ENCODE data around the gene GBP6. TPM values are rescaled to one million over a fixed set of nuclear protein-coding genes. Genes with fewer than 3 reads are reported as not detected.
"Not testable (repeated sequence)": the region's sequence is repeated elsewhere in the genome, so short reads cannot be mapped to it uniquely, and the experiment has no call there.

Gene GBP6
- polyA plus RNA-seq, 1 donor: not detected

GRCh38 chr1:89369331-89369730, 5.5 kb downstream of the GBP6 start:
- DNase-seq (ENCODE audit: low read depth): no peak

DNA sequence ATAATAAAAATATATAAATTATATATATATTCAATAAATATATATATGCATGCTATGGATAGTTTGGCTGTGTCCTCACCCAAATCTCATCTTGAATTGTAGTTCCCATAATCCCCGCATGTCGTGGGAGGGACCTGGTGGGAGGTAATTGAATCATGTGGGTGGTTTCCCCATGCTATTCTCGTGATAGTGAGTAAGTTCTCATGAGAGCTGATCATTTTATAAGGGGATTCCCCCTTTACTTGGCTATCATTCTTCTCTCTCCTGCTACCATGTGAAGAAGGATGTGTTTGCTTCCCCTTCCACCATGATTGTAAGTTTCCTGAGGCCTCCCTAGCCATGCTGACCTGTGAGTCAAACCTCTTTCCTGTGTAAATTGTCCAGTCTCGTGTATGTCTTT, 10.0 kb downstream of the GBP6 start:
- DNase-seq (ENCODE audit: low read depth): not testable (repeated sequence)

DNA sequence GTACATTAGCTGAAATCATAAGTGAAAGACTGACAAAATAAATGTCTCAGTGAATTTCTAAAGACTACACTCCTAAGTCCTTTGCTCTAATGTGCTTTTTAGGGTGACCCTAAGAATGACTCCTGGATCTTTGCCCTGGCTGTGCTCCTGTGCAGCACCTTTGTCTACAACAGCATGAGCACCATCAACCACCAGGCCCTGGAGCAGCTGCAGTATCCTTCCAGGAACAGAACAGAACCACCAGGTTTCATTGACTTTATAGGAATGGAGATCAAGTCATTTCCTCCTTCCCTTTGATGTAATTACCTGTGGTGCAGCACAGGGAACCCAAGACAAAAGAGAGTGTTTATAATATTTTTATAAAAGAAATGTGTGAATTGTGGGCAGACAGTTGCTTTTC, 14.1 kb downstream of the GBP6 start:
- no peak for DNase-seq (ENCODE audit: low read depth)

DNA sequence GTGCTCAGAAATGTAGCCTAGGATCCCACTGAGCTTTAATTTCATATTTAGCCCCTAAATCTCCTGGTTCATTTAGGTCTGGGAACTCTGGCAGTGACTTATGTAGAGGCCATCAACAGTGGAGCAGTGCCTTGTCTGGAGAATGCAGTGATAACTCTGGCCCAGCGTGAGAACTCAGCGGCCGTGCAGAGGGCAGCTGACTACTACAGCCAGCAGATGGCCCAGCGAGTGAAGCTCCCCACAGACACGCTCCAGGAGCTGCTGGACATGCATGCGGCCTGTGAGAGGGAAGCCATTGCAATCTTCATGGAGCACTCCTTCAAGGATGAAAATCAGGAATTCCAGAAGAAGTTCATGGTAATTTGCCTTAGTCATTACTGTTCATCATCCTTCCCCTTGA, 17.8 kb downstream of the GBP6 start:
- no peak for DNase-seq (ENCODE audit: low read depth)

GRCh38 chr1:89382479-89382878, 18.6 kb downstream of the GBP6 start:
- no peak for DNase-seq (ENCODE audit: low read depth)

- no peak for DNase-seq (ENCODE audit: low read depth)
Measured at GRCh38 chr1:89383185-89383584, 19.3 kb downstream of the GBP6 start.

DNA sequence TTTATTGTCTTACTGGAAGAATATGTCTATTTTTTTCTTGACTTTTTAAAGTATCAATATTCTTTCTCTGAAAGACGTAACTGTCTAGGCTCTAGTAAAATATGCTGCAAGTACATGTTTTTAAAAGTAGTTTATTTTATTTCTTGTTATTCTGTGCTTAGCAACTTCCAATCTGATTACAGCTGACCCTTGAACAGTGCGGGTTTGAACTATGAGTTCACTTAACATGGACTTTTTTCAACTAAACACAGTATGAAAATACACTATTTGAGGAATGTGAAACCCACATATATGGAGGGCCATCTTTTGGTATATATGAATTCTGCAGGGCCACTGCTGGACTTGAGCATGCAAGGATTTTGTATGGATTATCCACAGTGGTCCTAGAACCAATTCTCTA, 26.8 kb downstream of the GBP6 start:
- DNase-seq (ENCODE audit: low read depth): no peak

- DNase-seq (ENCODE audit: low read depth): no peak
Measured at GRCh38 chr1:89391686-89392085, 27.8 kb downstream of the GBP6 start.

DNA sequence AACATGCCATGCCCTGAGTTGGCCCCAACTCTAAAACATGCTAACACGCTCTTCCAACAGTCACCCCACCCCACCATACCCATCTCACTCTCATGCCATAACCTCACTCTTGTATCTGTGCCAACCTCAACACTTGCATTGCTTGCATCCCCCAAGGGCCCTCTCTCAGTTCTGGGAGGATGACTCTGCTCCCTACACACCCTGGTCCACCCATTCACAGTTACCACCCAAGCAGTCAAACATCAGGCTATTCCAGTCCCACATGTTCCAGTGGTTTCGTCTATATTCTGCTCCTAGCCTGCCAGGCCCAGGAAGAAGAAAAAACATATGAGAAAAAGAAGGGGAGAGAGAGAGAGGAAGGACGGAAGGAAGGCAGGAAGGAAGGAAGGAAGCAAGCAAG, 31.0 kb downstream of the GBP6 start:
- DNase-seq (ENCODE audit: low read depth): no peak

GRCh38 chr1:89396902-89397301, 33.0 kb downstream of the GBP6 start:
- no peak for DNase-seq (ENCODE audit: low read depth)

DNA sequence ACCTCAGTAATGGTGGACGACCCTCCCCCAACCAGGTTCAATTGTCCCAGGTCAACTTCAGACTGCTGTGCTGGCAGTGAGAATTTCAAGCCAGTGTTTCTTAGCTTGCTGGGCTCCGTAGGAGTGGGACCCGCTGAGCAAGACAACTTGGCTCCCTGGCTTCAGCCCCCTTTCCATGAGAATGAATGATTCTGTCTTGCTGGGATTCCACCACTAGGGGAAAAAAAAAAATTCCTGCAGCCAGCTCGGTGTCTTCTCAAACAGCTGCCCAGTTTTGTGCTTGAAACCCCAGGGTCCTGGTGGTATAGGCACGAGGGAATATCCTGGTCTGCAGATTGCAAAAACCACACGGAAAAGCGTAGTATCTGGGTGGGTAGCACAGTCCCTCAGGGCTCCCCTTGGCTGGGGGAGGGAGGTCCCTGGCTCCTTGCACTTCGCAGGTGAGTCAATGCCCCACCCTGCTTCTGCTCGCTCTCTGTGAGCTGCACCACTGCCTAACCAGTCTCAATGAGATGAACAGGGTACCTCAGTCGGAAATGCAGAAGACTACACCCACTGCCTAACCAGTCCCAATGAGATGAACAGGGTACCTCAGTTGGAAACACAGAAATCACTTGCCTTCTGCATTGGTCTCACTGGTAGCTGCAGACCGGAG, 41.5 kb downstream of the GBP6 start:
- DNase-seq (ENCODE audit: low read depth): no peak

DNA sequence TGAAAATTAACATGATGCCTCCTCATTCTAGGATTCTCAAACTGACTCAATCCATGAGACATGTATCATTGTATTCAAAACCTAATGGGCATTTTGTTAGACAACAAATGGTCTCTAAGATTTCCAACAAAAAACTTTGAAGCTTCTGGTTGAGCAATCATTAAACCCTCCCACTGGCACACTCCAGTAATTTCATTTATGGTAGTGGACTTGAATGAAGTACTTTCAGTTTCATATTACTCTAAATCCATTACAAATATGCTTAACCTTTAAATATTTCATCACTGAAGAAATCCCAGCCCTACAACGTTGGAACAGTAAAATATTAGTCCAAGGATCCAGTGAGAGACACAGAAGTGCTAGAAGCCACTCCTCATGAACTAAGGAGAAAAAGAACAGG, 43.5 kb downstream of the GBP6 start:
- DNase-seq (ENCODE audit: low read depth): no peak

GRCh38 chr1:89407768-89408167, 43.9 kb downstream of the GBP6 start:
- DNase-seq (ENCODE audit: low read depth): not testable (repeated sequence)

DNA sequence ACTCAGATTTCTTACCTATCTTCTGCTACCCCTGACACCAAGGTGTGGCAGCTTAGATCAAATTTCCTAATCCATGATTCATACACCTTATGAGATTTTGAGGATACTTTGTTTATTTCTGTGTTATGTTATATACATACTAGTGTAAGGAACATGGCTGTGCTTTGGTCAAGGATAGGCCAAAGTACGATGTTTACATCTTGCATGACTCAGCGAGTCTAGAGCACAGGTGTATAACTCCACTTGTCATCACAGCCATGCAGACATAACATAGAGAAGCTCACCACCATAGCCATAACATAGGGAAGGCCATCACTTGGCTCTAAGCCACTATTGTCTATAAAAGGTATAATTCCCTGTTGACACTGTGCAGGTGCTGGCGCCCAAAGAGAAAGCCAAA, 61.2 kb downstream of the GBP6 start:
- DNase-seq (ENCODE audit: low read depth): no peak

GRCh38 chr1:89429062-89429461, 65.2 kb downstream of the GBP6 start:
- DNase-seq (ENCODE audit: low read depth): no peak

DNA sequence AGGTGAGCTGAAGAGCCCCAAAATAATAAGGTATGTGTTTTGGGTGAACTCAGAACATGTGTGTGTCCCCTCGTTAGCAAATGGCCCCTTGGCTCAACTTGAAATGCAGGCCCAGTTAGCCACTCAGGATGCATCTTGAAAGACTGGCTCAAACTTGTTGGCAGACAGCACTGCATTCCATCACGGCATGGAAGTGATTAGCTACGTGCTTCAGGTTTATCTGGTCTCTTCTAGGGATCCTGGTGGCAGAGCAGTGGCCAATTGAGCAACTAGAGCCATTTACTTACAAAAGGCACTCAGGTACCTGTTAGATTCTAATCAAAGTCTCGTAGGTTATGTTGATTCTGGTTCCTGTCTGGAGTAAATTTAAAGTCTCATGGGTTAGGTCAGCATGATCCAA, 65.8 kb downstream of the GBP6 start:
- DNase-seq (ENCODE audit: low read depth): not testable (repeated sequence)

GRCh38 chr1:89433421-89433820, 69.6 kb downstream of the GBP6 start:
- DNase-seq (ENCODE audit: low read depth): no peak

DNA sequence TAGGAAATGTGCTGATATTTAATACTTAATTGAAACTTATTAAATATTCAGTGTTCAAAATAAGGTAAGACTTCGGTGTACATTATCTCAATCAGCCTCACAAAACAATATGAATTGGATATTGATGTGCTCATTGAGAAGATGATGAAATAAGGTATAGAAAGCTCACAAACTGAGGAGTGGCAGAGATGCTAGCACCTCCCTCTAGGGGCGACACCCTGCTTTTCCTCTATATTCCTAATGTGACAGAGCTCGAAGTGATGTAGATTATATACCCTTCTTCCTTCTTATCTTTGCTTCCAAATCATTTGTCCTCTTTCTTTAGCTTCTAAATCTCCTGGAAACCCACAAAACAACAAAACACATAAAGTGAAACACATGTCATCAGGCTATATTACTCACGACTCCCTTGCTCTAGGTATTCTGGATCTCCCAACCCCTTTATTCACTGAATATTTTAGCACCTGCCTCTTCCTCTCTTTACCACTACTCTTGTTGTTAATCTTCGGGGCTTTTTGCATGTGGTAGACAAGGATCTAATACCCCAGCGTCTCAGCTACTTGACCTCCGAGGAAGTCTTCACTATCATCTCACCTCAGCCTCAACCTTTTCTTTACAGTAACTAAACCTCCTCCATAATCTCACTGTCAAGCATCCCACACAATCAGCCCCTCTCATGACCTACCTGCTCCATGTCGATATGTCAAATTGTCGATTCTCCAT, 70.4 kb downstream of the GBP6 start:
- DNase-seq (ENCODE audit: low read depth): not testable (repeated sequence)

Other genes with a start within 250 kb of the GBP6 start
- gene GBP2, start 237.9 kb upstream of the GBP6 start, polyA plus RNA-seq (ENCODE audit: insufficient read length): 0.63 TPM
- gene GBP7, start 188.1 kb upstream of the GBP6 start, polyA plus RNA-seq (ENCODE audit: insufficient read length): not detected
- gene GBP4, start 165.1 kb upstream of the GBP6 start, polyA plus RNA-seq (ENCODE audit: insufficient read length): 4.9 TPM
- 0.85 TPM for gene GBP5, start 91.2 kb upstream of the GBP6 start, polyA plus RNA-seq (ENCODE audit: insufficient read length)
- 3.1 TPM for gene LRRC8B, start 160.8 kb downstream of the GBP6 start, polyA plus RNA-seq (ENCODE audit: insufficient read length)

Data from forelimb muscle (tissue), 1 donor.